H9 (cell line): ENCODE measurements around the gene TMEM208. TPM values are rescaled to one million over a fixed set of nuclear protein-coding genes. Genes with fewer than 3 reads are reported as not detected.

Experiments
- DNase-seq: peaks from one replicate; pipeline ENCODE4 v3.0.0-alpha.2; 2017
- H2AFZ ChIP-seq: one replicate; pipeline ENCODE4 v1.6.1; 2013; ENCODE audit warnings: mild to moderate bottlenecking, low read length, control low read depth, moderate library complexity
- H2AK5ac ChIP-seq: 2 replicates; pipeline ENCODE4 v1.6.1; 2013; ENCODE audit warnings: low read length, control low read depth, mixed read lengths; ENCODE audit not compliant: insufficient read length
- H2BK120ac ChIP-seq: one replicate; pipeline ENCODE4 v1.6.1; 2013; ENCODE audit warnings: low read depth, mild to moderate bottlenecking, low read length, control low read depth, inconsistent platforms; ENCODE audit not compliant: poor library complexity, severe bottlenecking
- H2BK12ac ChIP-seq: 2 replicates; pipeline ENCODE4 v1.6.1; 2013; ENCODE audit warnings: low read length, control low read depth, mixed read lengths, low read depth; ENCODE audit not compliant: insufficient read length
- H2BK15ac ChIP-seq: 2 replicates; pipeline ENCODE4 v1.6.1; 2013; ENCODE audit warnings: low read depth, low read length, control low read depth
- H2BK20ac ChIP-seq: one replicate; pipeline ENCODE4 v1.6.1; 2013; ENCODE audit warnings: low read depth, mild to moderate bottlenecking, low read length, control low read depth, inconsistent platforms; ENCODE audit not compliant: poor library complexity, severe bottlenecking
- H2BK5ac ChIP-seq: 2 replicates; pipeline ENCODE4 v1.6.1; 2013; ENCODE audit warnings: low read length, control low read depth, mixed read lengths; ENCODE audit not compliant: insufficient read length
- H3K14ac ChIP-seq: 2 replicates; pipeline ENCODE4 v1.6.1; 2013; ENCODE audit warnings: low read length, control low read depth; ENCODE audit not compliant: insufficient read depth
- H3K18ac ChIP-seq: 2 replicates; pipeline ENCODE4 v1.6.1; 2013; ENCODE audit warnings: low read depth, mild to moderate bottlenecking, mixed read lengths, low read length, control low read depth; ENCODE audit not compliant: insufficient read length
- H3K23ac ChIP-seq: 2 replicates; pipeline ENCODE4 v1.6.1; 2013; ENCODE audit warnings: low read length, control low read depth, mixed read lengths, low read depth; ENCODE audit not compliant: insufficient read length
- H3K23me2 ChIP-seq: 2 replicates; pipeline ENCODE4 v1.6.1; 2013; ENCODE audit warnings: low read depth, mild to moderate bottlenecking, mixed read lengths, low read length, control low read depth; ENCODE audit not compliant: insufficient read length, poor library complexity, severe bottlenecking
- H3K27ac ChIP-seq: 2 replicates; pipeline ENCODE4 v1.5.1; 2013; ENCODE audit warnings: low read length, control low read depth, mixed read lengths, low read depth; ENCODE audit not compliant: insufficient read length
- H3K27me3 ChIP-seq: 2 replicates; pipeline ENCODE4 v1.6.1; 2013; ENCODE audit warnings: low read length, control low read depth, inconsistent platforms; ENCODE audit not compliant: insufficient read depth
- H3K4ac ChIP-seq: 2 replicates; pipeline ENCODE4 v1.6.1; 2013; ENCODE audit warnings: low read depth, mild to moderate bottlenecking, control low read depth, inconsistent platforms, low read length, moderate library complexity
- H3K4me1 ChIP-seq: 2 replicates; pipeline ENCODE4 v1.6.1; 2013; ENCODE audit warnings: low read length, control low read depth, inconsistent platforms; ENCODE audit not compliant: insufficient read depth
- H3K4me2 ChIP-seq: 2 replicates; pipeline ENCODE4 v1.6.1; 2013; ENCODE audit warnings: low read length, control low read depth, mixed read lengths; ENCODE audit not compliant: insufficient read length, insufficient read depth
- H3K56ac ChIP-seq: 2 replicates; pipeline ENCODE4 v1.6.1; 2013; ENCODE audit warnings: low read depth, mild to moderate bottlenecking, mixed read lengths, low read length, control low read depth; ENCODE audit not compliant: insufficient read length
- H3K79me1 ChIP-seq: 2 replicates; pipeline ENCODE4 v1.6.1; 2013; ENCODE audit warnings: low read depth, mild to moderate bottlenecking, moderate library complexity, low read length, control low read depth, inconsistent platforms; ENCODE audit not compliant: insufficient read depth, poor library complexity, severe bottlenecking
- H3K79me2 ChIP-seq: 2 replicates; pipeline ENCODE4 v1.6.1; 2013; ENCODE audit warnings: low read length, control low read depth, inconsistent platforms; ENCODE audit not compliant: insufficient read depth
- H3K9ac ChIP-seq: 2 replicates; pipeline ENCODE4 v1.6.1; 2013; ENCODE audit warnings: low read length, control low read depth, mixed read lengths; ENCODE audit not compliant: insufficient read length; ENCODE audit errors: extremely low read depth
- H3K9me3 ChIP-seq: one replicate; pipeline ENCODE4 v1.6.1; 2013; ENCODE audit warnings: low read depth, low read length, inconsistent platforms; ENCODE audit not compliant: control insufficient read depth
- H3T11ph ChIP-seq: one replicate; pipeline ENCODE4 v1.6.1; 2013; ENCODE audit warnings: mild to moderate bottlenecking, low read length, control low read depth, inconsistent platforms
- H4K20me1 ChIP-seq: one replicate; pipeline ENCODE4 v1.6.1; 2013; ENCODE audit not compliant: control insufficient read depth, insufficient read length, insufficient read depth
- H4K5ac ChIP-seq: 2 replicates; pipeline ENCODE4 v1.6.1; 2013; ENCODE audit warnings: low read depth, mild to moderate bottlenecking, mixed read lengths, low read length, control low read depth; ENCODE audit not compliant: insufficient read length
- H4K8ac ChIP-seq: replicated peaks from 2 replicates; pipeline ENCODE4 v1.6.1; 2013; ENCODE audit warnings: low read length, control low read depth, mixed read lengths, low read depth; ENCODE audit not compliant: insufficient read length
- H4K91ac ChIP-seq: 2 replicates; pipeline ENCODE4 v1.6.1; 2013; ENCODE audit warnings: low read depth, mild to moderate bottlenecking, moderate library complexity, mixed read lengths, low read length, control low read depth; ENCODE audit not compliant: insufficient read length
- H3K27ac Mint-ChIP-seq, 3 experiments: 2 replicates in 2 of 3; 3 replicates in 1 of 3; pipeline ENCODE4 v1.8.0; 2020 to 2021; ENCODE audit warnings: mixed read lengths in 3 of 3, mild to moderate bottlenecking in 1 of 3, moderate library complexity in 1 of 3
- H3K27me3 Mint-ChIP-seq: 2 replicates; pipeline ENCODE4 v1.8.0; 2021; ENCODE audit warnings: low read depth, mild to moderate bottlenecking, moderate library complexity, mixed read lengths
- H3K36me3 Mint-ChIP-seq, 3 experiments: 2 replicates in 2 of 3; 3 replicates in 1 of 3; pipeline ENCODE4 v1.8.0; 2020 to 2021; ENCODE audit warnings: low read depth in 3 of 3, mixed read lengths in 3 of 3; ENCODE audit not compliant: insufficient read depth in 1 of 3
- H3K4me1 Mint-ChIP-seq, 2 experiments: 2 replicates each; pipeline ENCODE4 v1.8.0; 2020; ENCODE audit warnings: mixed read lengths in 2 of 2
- H3K4me3 Mint-ChIP-seq, 2 experiments: 2 replicates in 1 of 2; 3 replicates in 1 of 2; pipeline ENCODE4 v1.8.0; 2020 to 2021; ENCODE audit warnings: mild to moderate bottlenecking in 2 of 2, mixed read lengths in 2 of 2, moderate library complexity in 1 of 2
- H3K9me3 Mint-ChIP-seq, 2 experiments: 2 replicates in 1 of 2; 3 replicates in 1 of 2; pipeline ENCODE4 v1.8.0; 2020; ENCODE audit warnings: mild to moderate bottlenecking in 2 of 2, mixed read lengths in 2 of 2, moderate library complexity in 1 of 2
- WGBS: extraction: QIAGEN DNeasy Blood & Tissue Kit; methylation state at CpG from one replicate; pipeline ENCODE4 v1.1.7; 2013; ENCODE audit warnings: missing lambda C conversion rate, low lambda C conversion rate, mixed read lengths; ENCODE audit not compliant: insufficient read length; ENCODE audit errors: extremely low coverage; 5-methylcytosine and 5-hydroxymethylcytosine counted together
- total RNA-seq: library from RNA; stranded (reverse); gene quantifications from 2 replicates; pipeline ENCODE4 v1.2.1, GENCODE V29; 2021
- TF ChIP-seq, protein P1 (sequence below): fragments of 200-600 bp; sonication (generic); conservative IDR thresholded peaks from 3 replicates; pipeline ENCODE4 v1.8.0; 2021; ENCODE audit warnings: antibody characterized with exemption, mild to moderate bottlenecking

Gene TMEM208
- total RNA-seq, 1 experiment from 2014 or later, result 42.6 TPM

DNA sequence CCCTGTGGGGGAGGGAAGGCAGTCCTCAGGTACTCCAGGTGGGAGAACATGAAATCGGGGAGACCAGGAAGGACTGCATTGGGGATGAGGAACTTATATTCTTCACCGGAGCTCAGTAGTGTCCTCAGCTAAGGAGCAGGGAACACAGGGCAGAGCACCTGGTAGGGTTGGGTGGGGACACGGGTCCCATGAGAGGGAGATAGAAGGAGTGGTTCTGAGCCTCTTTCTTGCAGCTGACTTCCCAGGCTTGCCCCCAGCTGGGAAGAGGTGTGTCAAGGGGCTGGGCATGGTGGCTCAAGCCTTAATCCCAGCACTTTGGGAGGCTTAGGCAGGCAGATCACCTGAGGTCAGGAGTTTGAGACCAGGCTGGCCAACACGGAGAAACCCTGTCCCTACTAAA, 18.3 kb downstream of the TMEM208 start:
- Histone ChIP-seq H3K79me1 (peaks cover 4% of the 10 kb centered on the region), H3K56ac (no peak overlapping the region), H3K23me2 (peaks cover 31% of the 10 kb centered on the region), H2BK120ac (no peak overlapping the region), H2BK12ac (no peak overlapping the region), H3K18ac (no peak overlapping the region), H4K20me1 (peaks cover 3% of the 10 kb centered on the region), H3K9me3 (no peaks in the 10 kb centered on the region), H3K14ac (no peak overlapping the region), H3K9ac (no peak overlapping the region), H2BK20ac (no peak overlapping the region), H2BK15ac (no peak overlapping the region), H3K79me2 (no peaks in the 10 kb centered on the region; the same call in 1 of the 2 replicates), H3K27me3 (no peaks in the 10 kb centered on the region; the same call in 1 of the 2 replicates), H3K4me2 (peak overlapping the region; percentile 41), H4K8ac (no peak overlapping the region), H3T11ph (no peak overlapping the region), H2BK5ac (no peak overlapping the region), H3K4ac (no peak overlapping the region), H2AFZ (no peak overlapping the region), H3K4me1 (peaks cover 15% of the 10 kb centered on the region; the same call in 1 of the 2 replicates), H4K5ac (no peak overlapping the region), H2AK5ac (no peak overlapping the region), H4K91ac (no peak overlapping the region), H3K23ac (no peak overlapping the region), H3K27ac (no peak overlapping the region)
- no peak for DNase-seq
- Mint-ChIP-seq H3K27me3 (peaks cover 20% of the 10 kb centered on the region), H3K4me3 (peak overlapping the region; percentile 86 to 94), H3K27ac (peak overlapping the region in 1 of 3 experiments; percentile 81; a peak in 2 of 7 replicates), H3K36me3 (peaks cover 0 to 2% (median 0%) of the 10 kb centered on the region in 3 experiments; a peak in 3 of 7 replicates), H3K9me3 (no peaks in the 10 kb centered on the region), H3K4me1 (peaks cover 40 to 50% of the 10 kb centered on the region in 2 experiments)
- WGBS, result no CpG with 5 or more reads among the region's 4 CpGs
- TF ChIP-seq, protein P1, sequence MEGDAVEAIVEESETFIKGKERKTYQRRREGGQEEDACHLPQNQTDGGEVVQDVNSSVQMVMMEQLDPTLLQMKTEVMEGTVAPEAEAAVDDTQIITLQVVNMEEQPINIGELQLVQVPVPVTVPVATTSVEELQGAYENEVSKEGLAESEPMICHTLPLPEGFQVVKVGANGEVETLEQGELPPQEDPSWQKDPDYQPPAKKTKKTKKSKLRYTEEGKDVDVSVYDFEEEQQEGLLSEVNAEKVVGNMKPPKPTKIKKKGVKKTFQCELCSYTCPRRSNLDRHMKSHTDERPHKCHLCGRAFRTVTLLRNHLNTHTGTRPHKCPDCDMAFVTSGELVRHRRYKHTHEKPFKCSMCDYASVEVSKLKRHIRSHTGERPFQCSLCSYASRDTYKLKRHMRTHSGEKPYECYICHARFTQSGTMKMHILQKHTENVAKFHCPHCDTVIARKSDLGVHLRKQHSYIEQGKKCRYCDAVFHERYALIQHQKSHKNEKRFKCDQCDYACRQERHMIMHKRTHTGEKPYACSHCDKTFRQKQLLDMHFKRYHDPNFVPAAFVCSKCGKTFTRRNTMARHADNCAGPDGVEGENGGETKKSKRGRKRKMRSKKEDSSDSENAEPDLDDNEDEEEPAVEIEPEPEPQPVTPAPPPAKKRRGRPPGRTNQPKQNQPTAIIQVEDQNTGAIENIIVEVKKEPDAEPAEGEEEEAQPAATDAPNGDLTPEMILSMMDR, result no peak
